Measurements from ENCODE around the gene VTI1B.
A peak's percentile ranks its signal among the peaks of the same experiment; 100 is the strongest.

VTI1B gene

DNA sequence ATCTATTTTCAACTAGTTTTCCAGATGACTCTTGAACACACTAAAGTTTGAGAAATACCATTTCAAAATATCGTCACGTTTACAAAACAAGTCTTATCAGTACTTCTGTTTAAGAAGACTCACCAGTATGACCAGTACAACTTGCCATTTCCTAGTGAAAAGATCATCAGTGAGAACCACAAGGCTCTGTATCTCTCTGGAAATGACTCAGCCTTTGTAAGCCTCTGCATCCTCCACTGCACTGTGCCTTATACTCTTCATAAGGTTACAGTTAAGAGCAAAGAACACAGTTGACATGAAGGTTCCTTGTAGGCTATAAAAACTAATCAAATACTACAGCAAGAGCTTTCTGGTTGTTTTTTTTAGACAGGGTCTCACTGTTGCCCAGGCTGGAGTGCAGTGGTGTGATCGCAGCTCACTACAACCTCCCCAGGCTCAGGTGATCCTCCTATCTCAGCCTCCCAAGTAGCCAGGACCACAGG is 5.7 kb upstream of the VTI1B start:
- Histone ChIP-seq H3K4me2 (ENCODE audit: low read length) (no peak overlapping the region), H3K4me1 (ENCODE audit: control insufficient read depth, low read length) (peaks cover 14% of the 10 kb centered on the region), H3K79me2 (ENCODE audit: control insufficient read depth, low read length) (no peaks in the 10 kb centered on the region), H3K9me2 (replicated peaks; ENCODE audit: control insufficient read depth, low read length) (no peaks in the 10 kb centered on the region), H4K20me1 (ENCODE audit: control insufficient read depth, insufficient read depth, low read depth, low read length) (no peaks in the 10 kb centered on the region), H3K4me3 (ENCODE audit: low read length) (no peak overlapping the region), H3K9me3 (ENCODE audit: control insufficient read depth, insufficient read depth, low read length) (no peaks in the 10 kb centered on the region), H3K27ac (ENCODE audit: low read depth, low read length) (no peak overlapping the region), H3F3A (ENCODE audit: control insufficient read depth, insufficient read depth) (peaks cover 10% of the 10 kb centered on the region), H3K27me3 (ENCODE audit: control insufficient read depth, low read length) (no peaks in the 10 kb centered on the region), H3K36me3 (ENCODE audit: control insufficient read depth, low read length) (peaks cover 70% of the 10 kb centered on the region)
- no peak for TF ChIP-seq EZH2phosphoT487 (IDR thresholded peaks at IDR 0.05; ENCODE audit: borderline replicate concordance, low read length)
- TF ChIP-seq, protein P1, sequence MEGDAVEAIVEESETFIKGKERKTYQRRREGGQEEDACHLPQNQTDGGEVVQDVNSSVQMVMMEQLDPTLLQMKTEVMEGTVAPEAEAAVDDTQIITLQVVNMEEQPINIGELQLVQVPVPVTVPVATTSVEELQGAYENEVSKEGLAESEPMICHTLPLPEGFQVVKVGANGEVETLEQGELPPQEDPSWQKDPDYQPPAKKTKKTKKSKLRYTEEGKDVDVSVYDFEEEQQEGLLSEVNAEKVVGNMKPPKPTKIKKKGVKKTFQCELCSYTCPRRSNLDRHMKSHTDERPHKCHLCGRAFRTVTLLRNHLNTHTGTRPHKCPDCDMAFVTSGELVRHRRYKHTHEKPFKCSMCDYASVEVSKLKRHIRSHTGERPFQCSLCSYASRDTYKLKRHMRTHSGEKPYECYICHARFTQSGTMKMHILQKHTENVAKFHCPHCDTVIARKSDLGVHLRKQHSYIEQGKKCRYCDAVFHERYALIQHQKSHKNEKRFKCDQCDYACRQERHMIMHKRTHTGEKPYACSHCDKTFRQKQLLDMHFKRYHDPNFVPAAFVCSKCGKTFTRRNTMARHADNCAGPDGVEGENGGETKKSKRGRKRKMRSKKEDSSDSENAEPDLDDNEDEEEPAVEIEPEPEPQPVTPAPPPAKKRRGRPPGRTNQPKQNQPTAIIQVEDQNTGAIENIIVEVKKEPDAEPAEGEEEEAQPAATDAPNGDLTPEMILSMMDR (IDR thresholded peaks at IDR 0.05; ENCODE audit: low read depth, low read length, poor library complexity, severe bottlenecking): no peak

- no peaks in the 10 kb centered on the region for H3K9me2 ChIP-seq (replicated peaks; ENCODE audit: control insufficient read depth, low read length)
- peaks cover 61% of the 10 kb centered on the region for H3K36me3 ChIP-seq (ENCODE audit: control insufficient read depth, low read length)
- H3K27me3 ChIP-seq (ENCODE audit: control insufficient read depth, low read length): no peaks in the 10 kb centered on the region
- H3K4me1 ChIP-seq (ENCODE audit: control insufficient read depth, low read length): peaks cover 17% of the 10 kb centered on the region
- TF ChIP-seq, protein P1 (IDR thresholded peaks at IDR 0.05; ENCODE audit: low read depth, low read length, poor library complexity, severe bottlenecking): no peak
- no peak for TF ChIP-seq EZH2phosphoT487 (IDR thresholded peaks at IDR 0.05; ENCODE audit: borderline replicate concordance, low read length)
- H4K20me1 ChIP-seq (ENCODE audit: control insufficient read depth, insufficient read depth, low read depth, low read length): no peaks in the 10 kb centered on the region
- H3K4me3 ChIP-seq (ENCODE audit: low read length): no peak overlapping the region
- H3F3A ChIP-seq (ENCODE audit: control insufficient read depth, insufficient read depth): peaks cover 6% of the 10 kb centered on the region
- H3K27ac ChIP-seq (ENCODE audit: low read depth, low read length): no peak overlapping the region
- H3K79me2 ChIP-seq (ENCODE audit: control insufficient read depth, low read length): peaks cover 6% of the 10 kb centered on the region
- no peak overlapping the region for H3K4me2 ChIP-seq (ENCODE audit: low read length)
- H3K9me3 ChIP-seq (ENCODE audit: control insufficient read depth, insufficient read depth, low read length): no peaks in the 10 kb centered on the region
These were observed 4.6 kb upstream of the VTI1B start for GRCh38 chr14:67679006-67679405.

DNA sequence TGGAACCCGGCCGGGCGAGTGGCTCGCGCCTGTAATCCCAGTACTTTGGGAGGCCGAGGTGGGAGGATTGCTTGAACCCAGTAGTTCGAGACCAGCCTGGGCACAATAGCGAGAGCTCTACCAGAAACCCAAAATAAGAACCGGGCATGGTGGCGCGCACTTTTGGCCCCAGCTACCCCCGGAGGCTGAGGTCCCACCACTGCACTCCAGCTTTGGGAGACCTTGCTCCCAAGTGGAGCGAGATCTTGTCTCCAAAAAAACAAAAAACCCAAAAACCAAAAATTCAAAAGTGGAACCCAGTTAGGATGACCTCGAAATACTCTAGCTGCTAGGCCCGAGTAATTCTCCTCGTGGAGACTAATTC is 769 bp upstream of the VTI1B start:
- H3K4me1 ChIP-seq (ENCODE audit: control insufficient read depth, low read length): peaks cover 31% of the 10 kb centered on the region
- H3K9me3 ChIP-seq (ENCODE audit: control insufficient read depth, insufficient read depth, low read length): no peaks in the 10 kb centered on the region
- H3K36me3 ChIP-seq (ENCODE audit: control insufficient read depth, low read length): peaks cover 29% of the 10 kb centered on the region
- no peaks in the 10 kb centered on the region for H3K9me2 ChIP-seq (replicated peaks; ENCODE audit: control insufficient read depth, low read length)
- TF ChIP-seq, protein P1 (IDR thresholded peaks at IDR 0.05; ENCODE audit: low read depth, low read length, poor library complexity, severe bottlenecking): no peak
- TF ChIP-seq EZH2phosphoT487 (IDR thresholded peaks at IDR 0.05; ENCODE audit: borderline replicate concordance, low read length): no peak
- peak overlapping the region; percentile 88 for H3K4me2 ChIP-seq (ENCODE audit: low read length)
- peaks cover 6% of the 10 kb centered on the region for H3F3A ChIP-seq (ENCODE audit: control insufficient read depth, insufficient read depth)
- H3K27me3 ChIP-seq (ENCODE audit: control insufficient read depth, low read length): no peaks in the 10 kb centered on the region
- H3K79me2 ChIP-seq (ENCODE audit: control insufficient read depth, low read length): peaks cover 42% of the 10 kb centered on the region
- peak overlapping the region; percentile 95 for H3K4me3 ChIP-seq (ENCODE audit: low read length)
- peaks cover 6% of the 10 kb centered on the region; the same call in 1 of the 2 replicates for H4K20me1 ChIP-seq (ENCODE audit: control insufficient read depth, insufficient read depth, low read depth, low read length)
- peak overlapping the region; percentile 61; the same call in 1 of the 2 replicates for H3K27ac ChIP-seq (ENCODE audit: low read depth, low read length)

All from DOHH2 (cell line).